Neutrophil (primary cell): ENCODE data around the gene MRPL54.
"Not testable (repeated sequence)": the region's sequence is repeated elsewhere in the genome, so short reads cannot be mapped to it uniquely, and the experiment has no call there.

Source experiments
- H3K27ac ChIP-seq: fragments of 200-600 bp; sonication (generic); 2 replicates; pipeline ENCODE4 v1.5.1; 2016; ENCODE audit warnings: mild to moderate bottlenecking, moderate library complexity
- H3K27me3 ChIP-seq: fragments of 200-600 bp; sonication (generic); 2 replicates; pipeline ENCODE4 v1.6.0; 2016; ENCODE audit warnings: mild to moderate bottlenecking
- H3K36me3 ChIP-seq: fragments of 200-600 bp; sonication (generic); 2 replicates; pipeline ENCODE4 v1.5.1; 2017
- H3K4me1 ChIP-seq, 2 experiments: fragments of 200-600 bp in 1 of 2; sonication (generic) in 1 of 2; 1 replicate in 1 of 2; 2 replicates in 1 of 2; pipeline versions ENCODE4 v1.5.1 to v1.6.1; 2013 to 2016; ENCODE audit warnings: low read depth in 1 of 2, low read length in 1 of 2, mild to moderate bottlenecking in 1 of 2, moderate library complexity in 1 of 2; ENCODE audit not compliant: control insufficient read depth in 1 of 2, insufficient read depth in 1 of 2
- H3K4me3 ChIP-seq, 2 experiments: fragments of 200-600 bp in 1 of 2; sonication (generic) in 1 of 2; 1 replicate in 1 of 2; 2 replicates in 1 of 2; pipeline ENCODE4 v1.5.1; 2013 to 2016; ENCODE audit warnings: low read depth in 1 of 2, low read length in 1 of 2, mild to moderate bottlenecking in 1 of 2, moderate library complexity in 1 of 2
- H3K9me3 ChIP-seq: fragments of 200-600 bp; sonication (generic); 2 replicates; pipeline ENCODE4 v1.5.1; 2016
- TF ChIP-seq, protein P1 (sequence below): fragments of 200-600 bp; sonication (generic); IDR thresholded peaks from 2 replicates; pipeline ENCODE4 v1.5.1; 2016; ENCODE audit warnings: antibody characterized with exemption

The MRPL54 gene

DNA sequence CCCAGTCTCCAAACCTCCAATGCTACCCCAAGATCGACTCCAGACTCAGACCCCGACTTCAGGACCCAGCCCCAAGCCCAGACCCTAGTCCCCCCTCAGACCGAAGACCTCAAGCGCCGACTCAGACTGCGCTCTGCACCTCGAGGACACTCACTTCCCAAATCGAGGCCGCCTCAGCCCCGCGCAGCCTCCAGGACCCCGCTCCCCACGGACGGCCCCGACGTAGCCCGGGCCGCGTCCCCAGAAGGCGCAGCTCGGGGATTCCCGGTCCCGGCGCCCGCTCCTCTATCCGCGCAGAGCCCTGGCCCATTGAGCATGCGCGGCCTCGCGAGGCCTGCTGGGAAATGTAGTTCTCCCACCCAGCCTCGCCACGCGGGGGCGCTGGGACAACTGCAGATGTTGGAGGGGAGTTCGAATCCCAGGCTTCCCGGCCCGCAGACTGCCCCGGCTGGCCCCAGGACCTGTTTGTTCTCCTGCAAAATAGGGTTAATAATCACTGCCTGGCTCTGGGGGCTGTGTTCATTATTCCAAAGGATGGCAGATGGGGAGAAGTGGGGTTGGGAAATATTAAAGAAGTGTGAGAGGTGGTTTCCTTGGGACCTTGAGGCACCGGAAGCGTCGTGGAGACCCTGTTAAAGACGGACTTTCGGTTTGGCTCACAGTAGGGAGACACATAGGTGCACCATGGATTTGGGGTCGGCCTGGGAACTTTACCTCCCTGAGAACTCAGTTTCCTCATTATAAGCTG, 926 bp upstream of the MRPL54 start, which contains the start of gene APBA3:
Gene APBA3 (minus strand): TSS at position 311 of the 748 bp plus-strand sequence. CDS start 1,428 bp downstream, outside the sequence.
- Histone ChIP-seq H3K27me3 (no peaks in the 10 kb centered on the region), H3K4me1 (peaks cover 25 to 33% of the 10 kb centered on the region in 2 experiments), H3K27ac (peak within 1 kb of the TSS; percentile 98), H3K36me3 (peaks cover 30% of the 10 kb centered on the region), H3K9me3 (no peaks in the 10 kb centered on the region), H3K4me3 (peak within 1 kb of the TSS; percentile 83 to 88)
- TF ChIP-seq, protein P1, sequence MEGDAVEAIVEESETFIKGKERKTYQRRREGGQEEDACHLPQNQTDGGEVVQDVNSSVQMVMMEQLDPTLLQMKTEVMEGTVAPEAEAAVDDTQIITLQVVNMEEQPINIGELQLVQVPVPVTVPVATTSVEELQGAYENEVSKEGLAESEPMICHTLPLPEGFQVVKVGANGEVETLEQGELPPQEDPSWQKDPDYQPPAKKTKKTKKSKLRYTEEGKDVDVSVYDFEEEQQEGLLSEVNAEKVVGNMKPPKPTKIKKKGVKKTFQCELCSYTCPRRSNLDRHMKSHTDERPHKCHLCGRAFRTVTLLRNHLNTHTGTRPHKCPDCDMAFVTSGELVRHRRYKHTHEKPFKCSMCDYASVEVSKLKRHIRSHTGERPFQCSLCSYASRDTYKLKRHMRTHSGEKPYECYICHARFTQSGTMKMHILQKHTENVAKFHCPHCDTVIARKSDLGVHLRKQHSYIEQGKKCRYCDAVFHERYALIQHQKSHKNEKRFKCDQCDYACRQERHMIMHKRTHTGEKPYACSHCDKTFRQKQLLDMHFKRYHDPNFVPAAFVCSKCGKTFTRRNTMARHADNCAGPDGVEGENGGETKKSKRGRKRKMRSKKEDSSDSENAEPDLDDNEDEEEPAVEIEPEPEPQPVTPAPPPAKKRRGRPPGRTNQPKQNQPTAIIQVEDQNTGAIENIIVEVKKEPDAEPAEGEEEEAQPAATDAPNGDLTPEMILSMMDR, result peak; percentile 66

DNA sequence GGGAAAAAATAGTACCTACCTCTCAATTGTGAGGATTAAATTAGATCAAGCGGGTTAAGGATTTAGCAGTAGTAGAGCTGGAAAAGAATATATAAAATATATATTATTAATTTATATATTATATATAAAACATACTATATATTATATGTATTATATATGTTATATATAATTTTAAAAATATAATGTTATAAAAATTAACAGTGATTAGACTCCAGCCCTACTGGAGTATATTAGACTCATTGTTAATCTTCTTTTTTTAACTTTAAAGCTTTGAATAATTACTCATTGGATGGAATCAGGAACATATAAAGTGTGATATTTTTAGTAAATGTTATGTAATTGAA, 380 bp upstream of the MRPL54 start:
- TF ChIP-seq, protein P1, result no peak
- Histone ChIP-seq H3K4me1 (peaks cover 27 to 36% of the 10 kb centered on the region in 2 experiments), H3K4me3 (peak overlapping the region; percentile 83 to 88), H3K36me3 (peaks cover 32% of the 10 kb centered on the region), H3K27ac (peak overlapping the region; percentile 98), H3K27me3 (no peaks in the 10 kb centered on the region), H3K9me3 (no peaks in the 10 kb centered on the region)

DNA sequence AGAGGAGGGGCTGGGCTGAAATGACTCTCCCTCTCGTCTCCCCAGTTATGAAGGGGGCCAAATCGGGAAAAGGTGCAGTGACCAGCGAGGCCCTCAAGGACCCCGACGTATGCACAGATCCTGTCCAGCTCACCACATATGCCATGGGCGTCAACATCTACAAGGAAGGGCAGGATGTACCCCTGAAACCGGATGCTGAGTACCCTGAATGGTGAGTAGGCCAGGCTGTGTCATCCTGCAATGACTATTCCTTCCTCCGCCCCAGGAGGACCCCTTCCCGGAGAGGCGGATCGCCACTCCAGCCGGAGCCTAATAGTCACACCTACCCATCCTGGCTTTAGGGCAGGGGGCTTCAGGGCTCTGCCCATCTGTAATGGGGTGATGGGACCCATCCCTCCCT, 2.6 kb downstream of the MRPL54 start:
- Histone ChIP-seq H3K9me3 (no peaks in the 10 kb centered on the region), H3K36me3 (peaks cover 25% of the 10 kb centered on the region), H3K27ac (no peak overlapping the region), H3K4me3 (no peak overlapping the region), H3K4me1 (peaks cover 27 to 36% of the 10 kb centered on the region in 2 experiments), H3K27me3 (no peaks in the 10 kb centered on the region)
- TF ChIP-seq, protein P1, result no peak

DNA sequence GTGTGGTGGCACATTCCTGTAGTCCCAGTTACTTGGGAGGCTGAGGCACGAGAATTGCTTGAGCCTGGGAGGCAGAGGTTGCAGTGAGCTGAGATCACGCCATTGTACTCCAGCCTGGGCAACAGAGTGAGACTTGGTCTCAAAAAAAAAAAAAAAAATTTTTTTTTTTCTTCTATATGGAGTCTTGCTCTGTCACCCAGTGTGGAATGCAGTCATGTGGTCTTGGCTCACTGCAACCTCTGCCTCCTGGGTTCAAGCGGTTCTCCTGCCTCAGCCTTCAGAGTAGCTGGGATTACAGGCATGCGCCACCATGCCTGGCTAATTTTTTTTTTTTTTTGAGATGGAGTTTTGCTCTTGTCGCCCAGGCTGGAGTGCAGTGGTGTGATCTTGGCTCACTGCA, 3.3 kb downstream of the MRPL54 start:
- H3K4me3 ChIP-seq, H3K27me3 ChIP-seq, H3K27ac ChIP-seq, H3K9me3 ChIP-seq: not testable (repeated sequence)
- peaks cover 25% of the 10 kb centered on the region for H3K36me3 ChIP-seq
- peaks cover 23 to 35% of the 10 kb centered on the region in 2 experiments for H3K4me1 ChIP-seq

DNA sequence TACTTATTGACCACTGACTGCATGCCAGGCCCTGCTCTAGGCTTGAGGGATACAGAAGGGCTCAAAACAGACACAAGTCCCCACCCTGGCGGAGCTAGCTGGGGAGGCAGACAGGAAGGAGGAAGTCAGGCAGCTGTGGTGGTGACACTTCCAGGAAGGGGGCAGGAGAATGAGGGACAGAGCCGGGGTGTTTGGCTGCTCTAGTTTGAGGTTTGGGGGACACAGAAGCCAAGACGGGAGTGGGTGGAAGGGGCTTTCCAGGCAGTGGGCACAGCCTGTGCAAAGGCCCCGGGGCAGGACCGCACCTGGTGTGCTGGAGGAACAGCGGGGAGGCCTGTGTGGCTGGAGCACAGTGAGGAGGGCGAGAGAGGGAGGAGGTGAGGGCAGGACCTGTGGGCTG, 4.0 kb downstream of the MRPL54 start:
- Histone ChIP-seq H3K9me3 (no peaks in the 10 kb centered on the region), H3K27me3 (no peaks in the 10 kb centered on the region), H3K4me3 (no peak overlapping the region), H3K27ac (peak overlapping the region; percentile 38), H3K4me1 (peaks cover 18 to 27% of the 10 kb centered on the region in 2 experiments), H3K36me3 (peaks cover 25% of the 10 kb centered on the region)
- TF ChIP-seq, protein P1, result no peak

DNA sequence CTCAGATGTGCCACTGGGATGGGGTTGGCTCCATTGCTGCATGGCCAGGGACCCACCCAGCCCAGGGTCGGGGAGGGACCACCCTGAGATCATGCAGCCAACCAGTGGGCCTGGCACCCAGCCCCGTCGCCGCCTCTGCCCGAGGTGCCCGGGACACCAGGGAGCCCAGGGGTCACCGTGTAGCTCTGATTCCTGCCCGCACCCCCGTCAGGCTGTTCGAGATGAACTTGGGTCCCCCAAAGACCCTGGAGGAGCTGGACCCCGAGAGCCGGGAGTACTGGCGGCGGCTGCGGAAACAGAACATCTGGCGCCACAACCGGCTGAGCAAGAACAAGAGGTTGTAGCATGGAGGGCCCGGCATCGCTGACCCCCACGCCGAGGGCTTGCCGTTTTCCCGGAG, 4.6 kb downstream of the MRPL54 start:
- Histone ChIP-seq H3K27me3 (no peaks in the 10 kb centered on the region), H3K4me3 (no peak overlapping the region), H3K36me3 (peaks cover 25% of the 10 kb centered on the region), H3K27ac (no peak overlapping the region), H3K4me1 (peaks cover 13 to 22% of the 10 kb centered on the region in 2 experiments), H3K9me3 (no peaks in the 10 kb centered on the region)
- TF ChIP-seq, protein P1, result no peak
